Measurements from ENCODE around the gene COX7A1. TPM values are rescaled to one million over a fixed set of nuclear protein-coding genes. Genes with fewer than 3 reads are reported as not detected.

The COX7A1 gene
- total RNA-seq, 1 experiment from 2014 or later = not detected

DNA sequence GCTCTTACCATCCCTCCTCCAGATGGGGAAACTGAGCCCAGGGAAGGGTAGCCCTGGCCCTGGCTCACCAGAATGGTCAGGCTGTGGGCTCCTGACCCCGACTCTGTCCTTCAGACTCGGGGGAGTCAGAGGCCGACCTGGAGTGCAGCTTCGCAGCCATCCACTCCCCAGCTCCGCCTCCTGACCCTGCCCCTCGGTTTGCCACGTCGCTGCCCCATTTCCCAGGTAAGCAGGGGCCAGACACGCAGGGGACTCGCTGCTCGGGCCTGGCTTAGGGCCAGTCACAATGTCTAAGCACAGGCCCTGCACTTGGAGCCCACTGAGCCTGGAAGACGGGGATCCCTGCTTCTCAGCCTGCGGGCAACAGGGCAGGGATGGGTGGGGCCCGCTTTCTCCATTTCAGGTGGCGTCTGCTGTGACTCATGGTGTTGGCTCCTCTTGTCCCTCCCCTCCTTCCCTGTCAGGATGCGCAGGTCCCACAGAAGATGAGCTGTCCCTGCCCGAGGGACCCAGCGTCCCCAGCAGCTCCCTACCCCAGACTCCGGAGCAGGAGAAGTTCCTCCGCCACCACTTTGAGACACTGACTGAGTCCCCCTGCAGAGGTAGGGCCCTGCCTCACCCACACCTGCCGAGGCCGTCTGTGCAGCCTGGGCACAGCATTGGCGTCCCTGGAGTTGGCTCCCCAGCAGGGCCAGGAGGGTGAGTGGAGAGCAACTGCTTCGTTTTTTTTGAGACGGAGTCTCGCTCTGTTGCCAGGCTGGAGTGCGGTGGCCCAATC lies 50.5 kb downstream of the COX7A1 start:
- peaks cover 31 to 79% (median 68%) of the 10 kb centered on the region in 3 experiments for H3K36me3 Mint-ChIP-seq (ENCODE audit: insufficient read depth in 1 of 3, low read depth in 3 of 3)
- Histone ChIP-seq H3K4me1 (ENCODE audit: insufficient read depth, low read length) (no peaks in the 10 kb centered on the region), H3K14ac (ENCODE audit: insufficient read depth, low read length) (no peak overlapping the region), H3K56ac (ENCODE audit: insufficient read length, low read depth, low read length) (no peak overlapping the region), H3K18ac (ENCODE audit: insufficient read length, low read depth, low read length) (no peak overlapping the region), H2BK20ac (ENCODE audit: low read depth, low read length, poor library complexity, severe bottlenecking) (no peak overlapping the region), H3T11ph (ENCODE audit: low read length) (no peak overlapping the region), H4K5ac (ENCODE audit: insufficient read length, low read depth, low read length) (no peak overlapping the region), H3K4me2 (ENCODE audit: insufficient read depth, insufficient read length, low read length) (no peak overlapping the region), H3K79me2 (ENCODE audit: insufficient read depth, low read length) (no peaks in the 10 kb centered on the region), H4K20me1 (ENCODE audit: control insufficient read depth, insufficient read depth, insufficient read length) (no peaks in the 10 kb centered on the region), H3K27me3 (ENCODE audit: insufficient read depth, low read length) (no peaks in the 10 kb centered on the region), H2BK15ac (ENCODE audit: low read depth, low read length) (no peak overlapping the region), H3K23me2 (ENCODE audit: insufficient read length, low read depth, low read length, poor library complexity, severe bottlenecking) (no peaks in the 10 kb centered on the region), H2BK5ac (ENCODE audit: insufficient read length, low read length) (no peak overlapping the region), H3K27ac (ENCODE audit: insufficient read length, low read depth, low read length) (no peak overlapping the region), H3K9me3 (ENCODE audit: control insufficient read depth, low read depth, low read length) (no peaks in the 10 kb centered on the region), H2AFZ (ENCODE audit: low read length) (no peak overlapping the region), H2AK5ac (ENCODE audit: insufficient read length, low read length) (no peak overlapping the region), H2BK12ac (ENCODE audit: insufficient read length, low read depth, low read length) (no peak overlapping the region), H4K8ac (replicated peaks; ENCODE audit: insufficient read length, low read depth, low read length) (no peak overlapping the region), H4K91ac (ENCODE audit: insufficient read length, low read depth, low read length) (no peak overlapping the region), H2BK120ac (ENCODE audit: low read depth, low read length, poor library complexity, severe bottlenecking) (no peak overlapping the region), H3K79me1 (ENCODE audit: insufficient read depth, low read depth, low read length, poor library complexity, severe bottlenecking) (no peaks in the 10 kb centered on the region), H3K9ac (ENCODE audit: extremely low read depth, insufficient read length, low read length) (no peak overlapping the region), H3K4ac (ENCODE audit: low read depth, low read length) (no peak overlapping the region), H3K23ac (ENCODE audit: insufficient read length, low read depth, low read length) (no peak overlapping the region)
- no peak for DNase-seq
- no peak overlapping the region for H3K27ac Mint-ChIP-seq
- H3K4me3 Mint-ChIP-seq = no peak overlapping the region
- H3K4me1 Mint-ChIP-seq = no peaks in the 10 kb centered on the region
- no peak for TF ChIP-seq CTCF (conservative IDR thresholded peaks at IDR 0.05)
- no CpG with 5 or more reads among the region's 27 CpGs for WGBS (ENCODE audit: extremely low coverage, insufficient read length, low lambda C conversion rate)
- H3K9me3 Mint-ChIP-seq = no peaks in the 10 kb centered on the region
- H3K27me3 Mint-ChIP-seq (ENCODE audit: low read depth) = no peaks in the 10 kb centered on the region; the same call in 1 of the 2 replicates

Other genes starting within 250 kb of the COX7A1 start
- gene HCST, start 249.9 kb downstream of the COX7A1 start, total RNA-seq (2021) = 0.68 and 1.8 TPM in 2 replicates
- gene TYROBP, start 244.2 kb downstream of the COX7A1 start, total RNA-seq (2021) = not detected in 2 replicates
- gene LRFN3, start 216.1 kb downstream of the COX7A1 start, total RNA-seq (2021) = 18.4 and 20.5 TPM in 2 replicates
- 14.7 and 16.0 TPM in 2 replicates for gene SDHAF1, start 157.3 kb downstream of the COX7A1 start, total RNA-seq (2021)
- gene SYNE4, start 143.6 kb downstream of the COX7A1 start, total RNA-seq (2021) = 19.2 and 20.4 TPM in 2 replicates
- gene ALKBH6, start 138.2 kb downstream of the COX7A1 start, total RNA-seq (2021) = 28.0 and 32.5 TPM in 2 replicates
- 19.7 and 20.9 TPM in 2 replicates for gene CLIP3, start 119.6 kb downstream of the COX7A1 start, total RNA-seq (2021)
- 5.1 and 5.4 TPM in 2 replicates for gene THAP8, start 98.2 kb downstream of the COX7A1 start, total RNA-seq (2021)
- gene WDR62, start 97.5 kb downstream of the COX7A1 start, total RNA-seq (2021) = 28.5 and 30.0 TPM in 2 replicates
- gene OVOL3, start 41.3 kb downstream of the COX7A1 start, total RNA-seq (2021) = not detected in 2 replicates
- gene POLR2I, start 37.6 kb downstream of the COX7A1 start, total RNA-seq (2021) = 145 and 146 TPM in 2 replicates
- gene TBCB, start 37.0 kb downstream of the COX7A1 start, total RNA-seq (2021) = 203 and 216 TPM in 2 replicates
- gene CAPNS1, start 12.4 kb downstream of the COX7A1 start, total RNA-seq (2021) = 379 and 399 TPM in 2 replicates
- gene ZNF565, start 62.2 kb upstream of the COX7A1 start, total RNA-seq (2021) = 4.8 and 5.3 TPM in 2 replicates
- 166 and 167 TPM in 2 replicates for gene ZNF146, start 62.7 kb upstream of the COX7A1 start, total RNA-seq (2021)
- gene ZFP14, start 226.8 kb upstream of the COX7A1 start, total RNA-seq (2021) = 4.0 and 4.5 TPM in 2 replicates